ENCODE results near the gene SLC18A2.

The SLC18A2 gene

DNA sequence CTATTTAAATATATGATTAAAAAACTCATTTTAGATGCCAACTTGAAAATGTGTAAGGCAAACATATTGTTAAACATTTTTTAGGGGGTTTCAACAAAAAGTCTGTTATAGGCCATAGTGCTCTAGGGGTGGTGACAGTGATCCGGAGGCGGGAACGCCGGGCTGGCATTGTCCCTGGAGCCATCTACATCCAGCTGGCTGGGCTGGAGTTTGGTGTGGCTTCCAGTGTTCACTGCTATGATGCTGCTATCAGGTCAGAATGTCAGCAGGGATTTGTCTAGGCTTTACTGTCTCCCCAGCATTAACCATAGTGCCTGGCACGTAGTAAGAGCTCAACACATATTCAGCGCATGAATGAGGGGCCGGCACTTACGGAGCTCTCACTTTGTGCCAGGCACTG is 1.9 kb upstream of the SLC18A2 start:
- DNase-seq = no peak

DNA sequence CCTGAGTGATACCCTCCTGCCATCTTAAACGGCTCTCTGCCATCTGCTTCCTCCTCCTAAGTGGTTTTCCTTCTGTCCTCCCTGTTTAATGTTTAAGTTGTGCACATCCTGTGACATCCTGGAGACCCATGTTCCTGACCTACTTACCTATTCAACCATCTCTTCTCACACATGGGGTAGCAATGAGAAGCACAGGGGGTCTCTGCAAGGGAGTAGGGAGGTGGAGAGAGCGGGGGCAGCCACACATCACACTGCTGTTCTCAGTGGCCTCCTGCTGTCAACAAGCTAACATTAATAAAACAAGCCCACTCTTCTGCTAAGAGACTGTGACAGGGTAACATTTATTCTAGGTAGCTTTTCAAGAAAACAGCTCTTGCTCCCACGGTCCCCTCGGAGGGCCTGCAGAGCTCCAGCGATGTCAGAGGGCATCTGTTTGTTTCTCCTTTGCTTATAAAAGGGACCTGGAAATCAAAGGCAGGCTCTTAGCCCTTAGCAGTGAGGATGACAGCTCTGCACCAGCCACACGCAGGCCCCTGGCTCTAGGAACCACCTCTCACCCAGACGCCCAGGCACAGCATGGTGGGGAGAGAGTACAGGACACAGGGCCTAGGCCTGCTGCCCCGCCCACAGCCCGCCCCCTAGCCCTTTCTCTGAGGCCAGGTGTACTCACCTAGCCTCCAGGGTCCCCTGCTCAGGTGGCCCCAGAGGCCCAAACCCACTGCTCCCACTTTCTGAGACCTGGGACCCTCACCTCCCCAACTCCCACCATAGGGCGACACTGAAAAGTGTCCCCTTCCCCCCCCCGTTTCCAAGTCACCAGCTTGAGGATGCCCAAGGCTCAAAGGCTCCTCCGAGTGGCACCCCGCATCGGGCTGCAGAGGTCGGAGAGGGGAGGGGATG is 943 bp upstream of the SLC18A2 start:
- DNase-seq = no peak

DNA sequence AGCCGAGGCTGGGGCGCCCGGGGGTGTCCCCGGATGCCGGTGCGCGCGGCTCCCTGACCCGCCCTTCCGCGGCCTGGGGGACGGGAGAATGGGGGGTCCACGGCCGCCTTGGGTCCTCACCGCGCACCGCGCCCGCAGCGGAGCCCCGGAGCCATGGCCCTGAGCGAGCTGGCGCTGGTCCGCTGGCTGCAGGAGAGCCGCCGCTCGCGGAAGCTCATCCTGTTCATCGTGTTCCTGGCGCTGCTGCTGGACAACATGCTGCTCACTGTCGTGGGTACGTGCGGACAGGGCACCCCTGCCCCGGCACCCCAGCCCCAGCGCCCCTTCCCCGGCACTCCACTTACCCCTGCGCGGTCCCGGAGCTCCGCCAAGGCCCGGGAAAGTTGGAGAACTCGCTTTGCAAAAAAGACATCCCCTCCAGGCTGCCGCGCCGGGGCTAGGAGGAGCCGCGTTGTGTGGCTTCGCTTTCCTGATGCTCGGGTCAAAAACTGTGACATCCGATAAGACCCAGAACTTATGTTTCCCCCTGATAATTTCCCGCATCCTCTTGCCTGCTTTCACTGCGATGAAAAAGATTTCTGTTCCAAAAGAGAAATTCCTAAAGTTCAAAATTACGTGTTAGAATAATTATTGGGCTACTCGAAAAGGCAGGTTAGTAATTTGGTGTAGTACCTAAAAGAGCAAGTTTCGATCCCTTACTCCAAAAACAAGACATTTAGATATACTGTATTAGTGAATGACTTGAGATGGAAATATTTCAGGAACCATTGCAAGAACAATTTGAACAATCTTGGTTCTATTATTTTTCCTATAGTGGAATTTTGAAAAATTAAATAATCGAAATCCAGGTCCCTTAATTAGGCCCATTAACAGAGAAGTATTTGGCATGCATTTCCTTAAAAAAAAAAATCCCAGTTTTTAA is 888 bp downstream of the SLC18A2 start:
- no peak for DNase-seq

DNA sequence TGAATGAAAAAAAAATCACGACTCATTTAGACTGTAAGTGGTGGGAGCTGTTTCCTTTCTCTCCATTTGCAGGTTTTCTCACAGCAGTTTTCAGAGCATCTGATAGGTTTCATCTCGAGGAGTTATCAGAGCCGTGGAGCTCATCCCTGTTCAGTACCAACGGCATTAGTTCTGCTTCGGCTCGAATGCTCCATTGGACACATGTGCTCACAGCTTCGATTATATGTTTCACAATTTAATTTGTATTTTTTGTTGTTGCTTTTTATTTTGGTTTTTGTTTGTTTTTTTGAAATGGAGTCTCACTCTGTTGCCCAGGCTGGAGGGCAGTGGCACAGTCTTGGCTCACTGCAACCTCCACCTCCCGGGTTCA is 1.5 kb downstream of the SLC18A2 start:
- no peak for DNase-seq

DNA sequence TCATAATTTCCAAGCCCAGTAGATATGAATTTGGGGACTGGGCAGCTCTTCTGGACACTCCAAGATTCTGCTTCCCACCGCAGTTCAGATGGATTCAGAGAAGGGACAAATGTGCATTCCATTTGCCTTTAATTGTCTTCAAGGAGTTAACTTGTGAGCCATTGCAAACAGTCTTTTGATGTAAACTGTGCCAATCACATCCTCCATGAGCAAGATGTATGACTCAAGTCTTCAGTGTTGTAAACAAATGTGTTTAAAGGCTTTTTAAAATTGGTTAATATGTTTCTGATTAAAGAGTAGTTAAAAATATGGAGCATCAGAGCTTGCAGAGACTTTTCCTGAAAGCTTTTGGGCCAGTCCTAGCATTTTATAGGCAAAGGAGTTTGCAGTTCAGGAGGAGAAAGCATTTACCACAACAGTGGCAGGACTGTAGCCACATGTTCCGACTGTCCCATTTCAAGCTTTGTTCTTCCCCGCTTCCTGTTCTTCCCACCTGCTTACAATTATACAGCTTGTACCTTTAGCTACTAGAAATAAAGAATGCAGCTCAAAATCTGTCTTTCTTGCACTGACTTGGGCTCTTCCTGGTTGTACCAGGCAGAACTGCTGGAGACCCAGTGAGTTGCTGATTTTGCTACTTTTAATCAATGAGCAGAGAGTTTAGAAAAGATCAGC is 6.2 kb downstream of the SLC18A2 start:
- DNase-seq = no peak

DNA sequence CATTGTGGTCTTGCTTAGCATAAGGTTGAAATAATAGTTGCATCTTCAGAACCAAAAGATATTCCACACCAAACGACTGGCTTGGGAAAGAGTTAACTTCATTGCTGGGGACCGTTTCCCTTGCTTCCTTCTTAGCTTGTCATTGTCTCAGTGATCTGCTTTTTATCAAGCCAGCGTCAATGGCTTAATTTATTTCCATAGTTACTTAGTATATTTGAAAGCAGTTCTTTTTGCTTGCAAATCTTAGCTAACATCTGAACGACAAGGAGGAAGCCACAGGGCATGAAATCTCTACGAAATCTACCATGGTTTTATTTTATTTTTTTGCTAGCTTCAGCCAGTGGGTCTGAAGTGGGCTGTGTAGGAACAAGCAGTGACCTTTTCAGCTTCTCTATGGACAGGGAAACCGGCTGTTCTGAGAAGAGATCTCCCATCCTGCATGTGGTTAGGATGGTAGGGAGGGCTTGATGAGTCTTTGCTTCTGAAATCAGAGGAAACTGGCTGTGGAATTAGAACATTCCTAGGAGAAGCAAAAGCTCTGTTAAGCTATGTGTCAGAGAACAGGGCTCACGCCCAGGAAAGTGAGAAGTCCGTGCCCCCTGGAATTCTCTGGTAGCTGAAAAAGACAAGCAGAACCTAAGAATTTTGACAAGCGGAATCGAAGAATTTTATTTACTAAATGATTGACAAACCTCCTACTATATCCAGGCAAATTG is 8.0 kb downstream of the SLC18A2 start:
- DNase-seq = no peak

DNA sequence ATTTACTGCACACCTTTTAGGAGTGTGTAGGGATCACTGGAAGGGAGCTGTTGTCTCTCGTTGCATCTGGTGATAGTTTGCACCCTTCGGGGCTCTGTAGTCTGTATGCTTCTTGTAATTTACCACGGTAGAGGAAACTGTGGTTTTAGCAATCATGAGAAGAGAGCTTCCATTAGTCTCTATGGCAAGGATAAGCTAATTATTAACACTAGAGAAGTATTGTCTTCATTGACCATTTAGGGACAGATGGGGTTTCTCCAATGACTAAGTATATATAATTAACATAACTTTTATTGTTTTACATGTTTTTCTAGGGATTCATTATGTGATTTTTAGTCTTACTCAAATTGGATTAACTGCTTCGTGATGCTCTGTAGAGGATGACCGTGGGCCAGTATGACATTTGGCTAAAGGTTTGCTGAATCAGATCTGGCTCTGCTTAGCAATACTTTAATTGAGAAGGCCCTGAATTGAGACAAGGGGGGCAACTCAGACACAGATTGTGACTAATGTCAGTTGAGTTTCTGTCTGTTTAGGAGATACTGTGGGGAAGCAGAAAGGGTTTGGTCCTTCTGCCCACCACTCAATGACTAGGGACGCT is 8.7 kb downstream of the SLC18A2 start:
- no peak for DNase-seq

DNA sequence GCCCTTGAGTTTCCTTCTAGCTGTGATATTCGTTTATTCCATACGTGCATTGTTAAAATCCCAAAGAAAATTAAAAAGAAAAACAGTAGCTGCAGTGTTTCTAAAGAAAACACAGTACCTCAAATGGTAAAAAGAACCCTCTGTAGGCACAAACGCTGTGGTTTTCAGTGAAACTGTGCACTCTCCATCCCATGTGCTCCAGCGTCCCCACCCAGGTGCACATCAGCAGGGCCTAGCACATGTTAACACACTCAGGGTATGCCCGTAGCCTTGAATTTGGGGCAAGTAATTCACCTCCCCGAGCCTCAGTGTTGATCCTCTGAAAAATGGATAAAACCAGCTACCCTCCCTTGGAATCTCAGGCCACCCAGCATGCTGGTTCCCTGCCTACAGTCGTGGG is 9.5 kb downstream of the SLC18A2 start:
- no peak for DNase-seq

DNA sequence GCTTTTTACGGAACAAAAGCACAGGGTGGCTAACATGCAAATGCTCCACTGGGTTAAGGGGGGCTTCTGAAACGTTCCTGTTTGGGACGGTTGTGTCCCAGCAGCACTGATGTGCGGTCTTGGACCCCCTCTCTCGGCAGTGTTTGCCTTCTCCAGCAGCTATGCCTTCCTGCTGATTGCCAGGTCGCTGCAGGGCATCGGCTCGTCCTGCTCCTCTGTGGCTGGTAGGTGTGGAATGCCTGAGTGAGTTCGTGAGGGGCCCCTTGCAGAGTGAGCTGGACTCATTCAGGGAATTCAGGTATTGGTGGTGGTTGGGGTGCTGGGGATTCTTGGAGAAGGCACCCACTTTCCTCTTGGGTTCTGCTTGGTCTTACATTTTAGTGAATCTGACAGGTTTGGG is 13.0 kb downstream of the SLC18A2 start:
- no peak for DNase-seq

DNA sequence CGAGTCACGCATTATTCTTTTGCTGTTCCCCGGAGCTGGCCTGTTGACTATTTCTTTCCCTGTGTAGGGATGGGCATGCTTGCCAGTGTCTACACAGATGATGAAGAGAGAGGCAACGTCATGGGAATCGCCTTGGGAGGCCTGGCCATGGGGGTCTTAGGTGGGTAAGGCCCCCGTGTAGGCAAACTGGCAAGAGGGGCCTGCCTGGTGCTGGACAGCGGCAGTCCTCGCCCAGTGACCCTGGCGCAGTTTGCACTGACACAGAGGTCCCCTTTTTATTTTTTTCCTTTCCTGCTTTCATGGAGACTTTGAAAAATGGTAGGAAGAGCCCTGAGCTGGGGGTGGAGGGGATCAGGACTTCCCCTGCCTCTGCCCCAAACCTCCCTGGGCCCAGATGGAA is 13.4 kb downstream of the SLC18A2 start:
- no peak for DNase-seq

DNA sequence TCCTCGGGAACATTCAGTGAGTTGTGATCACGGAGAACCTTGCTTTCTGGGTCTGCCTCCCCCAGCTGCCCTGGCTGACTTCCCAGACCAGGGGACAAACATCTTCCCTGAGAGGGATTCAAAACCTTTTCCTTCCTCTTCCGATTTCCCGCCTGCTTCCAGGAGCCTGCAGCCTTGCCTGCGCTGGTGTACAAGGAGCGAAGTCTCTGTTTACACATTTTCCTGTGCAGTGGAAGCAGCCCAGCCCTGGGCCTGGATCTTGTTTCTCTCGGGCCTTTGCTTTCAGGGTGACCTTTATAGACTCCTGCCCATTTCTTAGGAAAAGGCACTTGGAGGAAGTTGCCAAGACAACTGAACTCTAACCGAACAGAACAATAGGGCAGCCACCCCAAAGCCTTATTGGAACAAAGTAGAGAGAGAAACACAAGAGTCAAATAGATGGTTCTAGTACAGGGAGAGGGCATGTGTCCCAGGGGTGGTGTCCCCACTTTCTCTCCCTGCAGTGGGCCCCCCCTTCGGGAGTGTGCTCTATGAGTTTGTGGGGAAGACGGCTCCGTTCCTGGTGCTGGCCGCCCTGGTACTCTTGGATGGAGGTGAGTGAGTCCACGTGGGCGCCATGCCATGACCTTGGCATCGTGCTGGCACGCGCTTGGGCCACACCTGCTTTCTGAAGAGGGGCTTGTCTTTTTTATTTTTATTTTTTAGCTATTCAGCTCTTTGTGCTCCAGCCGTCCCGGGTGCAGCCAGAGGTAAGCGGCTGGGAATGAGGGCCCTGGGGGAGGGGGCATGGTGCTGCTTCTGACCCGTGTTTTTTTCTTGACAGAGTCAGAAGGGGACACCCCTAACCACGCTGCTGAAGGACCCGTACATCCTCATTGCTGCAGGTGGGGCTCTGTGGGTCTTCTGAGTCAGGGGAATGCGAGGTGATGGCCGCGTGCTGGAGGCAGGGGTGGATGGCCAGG is 14.1 kb downstream of the SLC18A2 start:
- no peak for DNase-seq

DNA sequence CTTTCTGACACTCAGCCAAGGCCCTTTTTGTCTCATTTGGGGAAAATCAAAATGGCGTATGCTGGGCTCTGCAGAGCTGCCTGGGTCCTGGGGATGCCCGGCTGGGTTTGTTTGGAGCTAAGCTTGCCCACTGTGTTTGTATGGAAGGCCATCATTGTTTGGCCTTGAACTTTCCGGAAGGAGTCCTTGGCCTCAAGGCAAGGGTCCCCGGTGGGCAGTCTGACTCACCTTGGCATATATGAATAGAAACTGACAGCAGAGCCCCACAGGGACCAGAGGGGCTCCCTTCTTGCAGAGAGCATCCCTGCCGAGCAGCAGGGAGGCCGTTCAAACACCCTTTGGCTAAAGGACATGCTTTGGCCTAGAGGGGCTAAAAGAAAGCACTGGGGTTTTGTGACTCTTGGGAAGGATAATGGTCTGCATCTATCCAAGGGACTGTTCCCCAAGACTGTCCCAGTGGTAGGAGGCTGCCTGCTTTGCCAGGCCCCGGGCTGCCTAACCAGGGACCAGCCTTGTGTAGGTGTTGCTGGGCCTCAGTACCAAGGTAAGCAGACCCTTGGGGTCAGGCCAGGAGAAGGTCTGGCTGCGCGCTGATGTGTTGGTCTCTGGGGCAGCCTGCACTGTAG is 15.0 kb downstream of the SLC18A2 start:
- no peak for DNase-seq

DNA sequence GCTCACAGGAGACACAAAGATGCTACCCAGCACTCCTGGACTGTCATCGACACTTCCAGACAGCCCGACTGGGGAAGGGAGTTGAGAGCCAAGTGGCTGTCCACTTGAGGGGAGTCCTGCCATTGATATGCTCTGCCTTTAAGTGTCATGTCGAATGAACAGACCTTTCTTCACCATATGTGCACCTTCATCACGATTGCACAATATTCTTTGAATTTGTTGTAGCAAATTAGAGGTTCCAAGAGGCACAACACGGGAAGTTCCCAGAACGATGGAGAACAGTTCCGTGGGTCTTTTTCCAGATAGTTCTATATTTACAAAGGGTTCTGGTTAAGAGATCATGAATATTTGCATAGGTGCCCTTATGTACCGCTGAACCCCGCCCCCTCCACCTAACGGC is 16.0 kb downstream of the SLC18A2 start:
- DNase-seq = no peak

DNA sequence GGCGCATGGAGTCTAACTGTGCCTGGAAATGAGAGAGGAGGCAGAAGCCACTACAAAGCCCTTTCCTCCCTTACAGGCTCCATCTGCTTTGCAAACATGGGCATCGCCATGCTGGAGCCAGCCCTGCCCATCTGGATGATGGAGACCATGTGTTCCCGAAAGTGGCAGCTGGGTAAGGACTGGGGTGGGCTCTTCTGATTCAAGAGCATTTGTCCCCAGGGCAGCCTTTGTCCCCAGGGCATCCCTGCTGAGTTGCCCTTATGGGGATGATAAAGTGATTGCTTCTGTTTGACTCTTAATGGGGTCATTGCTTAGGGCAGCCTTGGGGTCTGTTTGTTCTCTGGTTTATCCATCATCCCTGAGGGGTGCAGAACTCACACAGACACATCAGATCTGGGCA is 16.8 kb downstream of the SLC18A2 start:
- no peak for DNase-seq

DNA sequence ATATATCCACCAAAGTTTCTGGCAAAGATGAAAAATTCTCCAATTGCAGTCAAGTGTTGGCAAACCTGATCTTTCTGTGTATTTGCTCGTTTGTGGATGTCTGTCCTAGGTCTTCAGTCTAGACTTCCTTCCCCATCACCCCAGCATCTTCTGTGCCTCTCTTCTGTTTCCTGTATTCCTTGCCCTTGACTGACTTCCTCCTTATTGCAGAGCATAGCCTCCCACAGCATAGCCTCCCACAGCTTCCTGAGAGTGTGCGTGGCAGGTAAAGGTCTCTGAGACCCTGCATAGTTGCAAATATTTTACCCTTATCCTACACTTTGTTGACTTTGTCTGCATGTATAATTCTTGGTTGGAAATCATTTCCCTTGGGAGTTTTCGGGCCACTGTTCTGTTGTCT is 18.4 kb downstream of the SLC18A2 start:
- no peak for DNase-seq

DNA sequence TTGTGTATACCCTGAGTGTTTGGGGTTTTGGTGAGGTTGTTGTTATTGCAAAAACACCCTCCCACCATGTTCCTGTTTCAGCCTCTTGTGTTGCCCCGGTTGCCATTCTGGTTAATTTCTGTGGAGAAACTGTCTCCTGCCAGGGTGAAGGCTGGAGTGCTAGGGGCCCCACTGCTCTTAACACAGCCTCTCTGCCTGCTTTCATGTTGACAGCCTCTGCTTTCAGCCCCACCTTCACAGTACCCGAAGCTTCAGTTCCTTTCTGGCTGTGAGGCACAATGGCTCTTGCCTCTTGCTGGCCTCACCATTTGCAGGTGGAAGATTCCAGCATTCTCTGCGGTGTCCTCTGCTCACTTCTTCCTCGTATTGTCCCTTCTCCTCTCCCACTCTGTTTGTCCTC is 19.2 kb downstream of the SLC18A2 start:
- DNase-seq = no peak

DNA sequence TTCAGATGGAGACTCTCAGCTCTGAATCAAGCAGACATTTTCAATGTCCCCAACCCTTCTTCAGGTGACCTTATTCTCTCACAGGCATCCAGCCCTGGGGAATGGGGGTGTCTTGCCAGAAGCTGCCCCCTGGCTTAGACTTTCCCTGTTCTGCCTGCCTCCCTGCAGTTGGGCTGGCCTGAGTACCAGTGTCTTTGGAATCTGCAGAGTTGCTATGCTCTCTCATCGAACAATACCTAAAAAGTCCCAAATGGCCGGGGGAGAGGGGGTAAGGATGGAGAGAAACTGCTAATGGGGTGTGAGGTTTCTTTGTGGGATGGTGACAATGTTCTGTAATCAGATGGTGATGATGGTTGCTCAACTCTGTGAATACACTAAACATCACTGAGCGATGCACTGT is 20.6 kb downstream of the SLC18A2 start:
- DNase-seq = no peak

DNA sequence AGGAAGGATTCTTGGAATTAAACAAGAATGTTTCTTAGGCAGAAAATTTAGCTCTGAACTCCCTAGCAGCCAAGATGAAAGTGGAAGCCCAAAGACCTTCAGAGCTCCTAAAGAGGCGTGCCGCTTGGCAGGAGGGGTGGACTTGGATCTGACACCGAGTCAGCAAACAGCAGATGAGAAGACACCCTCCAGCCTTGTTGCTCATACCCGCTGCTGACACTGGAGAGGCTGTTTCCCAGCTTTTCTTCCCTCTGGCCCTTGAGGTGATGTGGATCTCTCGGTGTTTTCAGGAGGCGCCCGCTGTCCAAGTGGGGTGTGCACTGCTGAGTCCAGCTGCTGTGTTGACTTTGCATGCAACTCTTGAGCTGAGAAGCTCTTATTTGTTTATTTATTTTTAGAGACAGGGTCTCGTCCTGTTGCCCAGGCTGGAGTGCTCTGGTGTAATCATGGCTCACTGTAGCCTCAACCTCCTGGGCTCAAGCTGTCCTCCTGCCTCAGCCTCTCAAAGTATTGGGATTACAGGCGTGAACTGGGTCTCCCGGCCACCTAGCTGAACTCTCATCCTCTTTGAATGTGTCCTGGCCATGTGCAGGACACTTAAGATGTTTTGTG is 21.5 kb downstream of the SLC18A2 start:
- DNase-seq = no peak

DNA sequence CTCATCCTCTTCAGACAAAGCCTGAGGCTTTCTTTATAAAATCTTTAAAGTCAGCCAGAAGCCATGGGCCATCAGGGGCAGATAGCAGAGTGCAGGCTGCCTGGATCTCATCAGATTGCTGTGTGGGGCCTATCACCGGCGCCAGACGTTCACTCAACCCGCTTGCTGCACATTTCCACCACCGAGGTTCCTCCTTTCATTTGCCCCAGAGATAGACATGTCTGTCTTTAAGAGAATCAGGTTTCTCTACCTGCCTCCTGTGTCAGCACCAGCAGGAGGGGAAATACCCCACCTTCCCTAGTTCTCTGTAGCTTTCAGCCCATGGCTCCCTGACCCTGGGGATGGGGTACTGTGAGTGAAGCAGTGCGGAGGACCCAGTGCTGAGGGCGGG is 22.0 kb downstream of the SLC18A2 start:
- no peak for DNase-seq

DNA sequence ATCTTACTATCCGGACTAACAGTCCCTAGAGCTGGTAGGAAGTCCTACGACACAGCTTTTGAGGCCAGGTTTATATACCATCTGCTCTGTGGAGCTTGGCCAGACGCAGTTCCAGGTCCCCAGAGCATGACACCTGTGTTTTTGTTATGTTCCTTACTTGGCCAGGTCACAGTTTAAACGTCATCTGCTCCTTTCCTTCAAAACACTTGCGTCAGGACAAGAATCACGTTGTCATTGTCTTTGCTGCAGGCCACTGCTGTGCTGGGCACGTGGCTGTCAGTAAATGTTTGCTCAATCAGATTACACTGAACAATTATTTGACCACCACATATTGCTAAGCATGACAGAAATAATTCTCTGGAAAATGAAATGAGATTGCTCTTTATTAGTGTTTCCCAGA is 23.9 kb downstream of the SLC18A2 start:
- no peak for DNase-seq

Data from bone marrow (tissue), 2 donors.